Stimulated activated CD8-positive, alpha-beta memory T cell treated with anti-CD3 and anti-CD28 coated beads, Interleukin-12 subunit alpha, Interleukin-12 subunit beta, amount 100 ng/mL, for 1 hour (primary cell): ENCODE measurements around the gene DOCK6.
"Not testable (repeated sequence)": the region's sequence is repeated elsewhere in the genome, so short reads cannot be mapped to it uniquely, and the experiment has no call there.

Experiments
- DNase-seq: peaks from one replicate; pipeline ENCODE4 v3.0.0-alpha.2; 2020; ENCODE audit warnings: low read depth

DOCK6 gene

GRCh38 chr19:11196406-11197287 is 65.7 kb downstream of the DOCK6 start:
- no peak for DNase-seq

GRCh38 chr19:11195681-11196080 is 66.6 kb downstream of the DOCK6 start:
- no peak for DNase-seq

GRCh38 chr19:11194656-11195558 is 67.4 kb downstream of the DOCK6 start:
- DNase-seq = no peak

- no peak for DNase-seq
These were observed 68.2 kb downstream of the DOCK6 start for GRCh38 chr19:11194173-11194572.

- DNase-seq = no peak
These were observed 69.1 kb downstream of the DOCK6 start for GRCh38 chr19:11192957-11193939.

- DNase-seq = no peak
These were observed 70.4 kb downstream of the DOCK6 start for GRCh38 chr19:11191934-11192333.

- no peak for DNase-seq
These were observed 71.0 kb downstream of the DOCK6 start for GRCh38 chr19:11191273-11191755.

- no peak for DNase-seq
These were observed 71.8 kb downstream of the DOCK6 start for GRCh38 chr19:11190501-11190900.

- no peak for DNase-seq
These were observed 74.9 kb downstream of the DOCK6 start for GRCh38 chr19:11187441-11187840.

GRCh38 chr19:11182994-11183393 is 79.3 kb downstream of the DOCK6 start:
- DNase-seq = no peak

- DNase-seq = no peak
These were observed 80.8 kb downstream of the DOCK6 start for GRCh38 chr19:11181488-11181887.

- DNase-seq = not testable (repeated sequence)
These were observed 81.3 kb downstream of the DOCK6 start for GRCh38 chr19:11180975-11181374.

- DNase-seq = no peak
These were observed 82.0 kb downstream of the DOCK6 start for GRCh38 chr19:11180346-11180745.

GRCh38 chr19:11179716-11180297 is 82.5 kb downstream of the DOCK6 start:
- no peak for DNase-seq

GRCh38 chr19:11179145-11179465 is 83.2 kb downstream of the DOCK6 start:
- DNase-seq = not testable (repeated sequence)

GRCh38 chr19:11177592-11177991 is 84.7 kb downstream of the DOCK6 start:
- DNase-seq = no peak

GRCh38 chr19:11176466-11177193 is 85.7 kb downstream of the DOCK6 start:
- no peak for DNase-seq

GRCh38 chr19:11175920-11176319 is 86.4 kb downstream of the DOCK6 start:
- no peak for DNase-seq

- DNase-seq = no peak
These were observed 88.0 kb downstream of the DOCK6 start for GRCh38 chr19:11174336-11174735.

- DNase-seq = no peak
These were observed 88.7 kb downstream of the DOCK6 start for GRCh38 chr19:11173516-11174155.
